LNCAP (cell line): ENCODE results near the gene HNRNPUL1.

Source experiments
- CTCF ChIP-seq: fragments of 450-650 bp; IDR thresholded peaks from 2 replicates; pipeline ENCODE4 v1.5.1; 2017; ENCODE audit warnings: mild to moderate bottlenecking

The HNRNPUL1 gene

GRCh38 chr19:41230067-41230857, 33.9 kb upstream of the HNRNPUL1 start:
- no peak for TF ChIP-seq CTCF

GRCh38 chr19:41232686-41233085, 31.5 kb upstream of the HNRNPUL1 start:
- TF ChIP-seq CTCF: no peak

GRCh38 chr19:41233748-41234240, 30.4 kb upstream of the HNRNPUL1 start:
- no peak for TF ChIP-seq CTCF

GRCh38 chr19:41234512-41235168, 29.5 kb upstream of the HNRNPUL1 start:
- TF ChIP-seq CTCF: no peak

GRCh38 chr19:41235480-41235879, 28.7 kb upstream of the HNRNPUL1 start:
- TF ChIP-seq CTCF: no peak

GRCh38 chr19:41238244-41238643, 25.9 kb upstream of the HNRNPUL1 start:
- TF ChIP-seq CTCF: no peak

- no peak for TF ChIP-seq CTCF
Measured at GRCh38 chr19:41239363-41239762, 24.8 kb upstream of the HNRNPUL1 start.
